Measurements from ENCODE around the gene DNAJC22.
"Not testable (repeated sequence)": the region's sequence is repeated elsewhere in the genome, so short reads cannot be mapped to it uniquely, and the experiment has no call there.

DNAJC22 gene

DNA sequence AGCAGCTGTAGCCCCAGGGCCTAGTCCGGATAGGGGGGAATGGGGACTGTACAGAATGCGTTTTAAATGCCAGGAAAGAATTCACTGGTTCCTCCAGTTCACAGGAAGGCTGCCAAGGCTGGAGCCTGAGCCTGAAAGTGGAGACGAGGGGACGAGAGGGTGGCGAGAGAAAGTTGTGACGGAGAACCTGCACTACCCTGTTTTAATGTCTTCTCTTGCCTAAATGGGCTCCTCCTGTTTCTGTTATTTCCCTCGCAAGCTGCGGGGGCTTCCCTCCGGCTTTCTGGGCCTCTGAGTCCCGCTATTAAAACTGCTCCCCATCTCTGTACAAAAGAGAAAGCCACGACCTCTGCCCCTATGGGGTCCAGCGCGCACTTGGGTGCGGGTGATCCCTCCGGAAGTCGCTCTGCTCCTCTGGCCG lies 14.2 kb upstream of the DNAJC22 start:
- Histone ChIP-seq H3K4me3 (ENCODE audit: low read depth in 1 of 2, low read length in 2 of 2) (no peak overlapping the region), H3K27ac (ENCODE audit: low read length) (no peak overlapping the region), H3K9me3 (ENCODE audit: control insufficient read depth in 1 of 2, low read length in 2 of 2) (no peaks in the 10 kb centered on the region), H3K27me3 (ENCODE audit: low read depth, low read length) (peaks cover 42% of the 10 kb centered on the region), H3K4me1 (ENCODE audit: control insufficient read depth in 1 of 2, insufficient read depth in 2 of 2, low read length in 2 of 2) (peaks cover 0 to 22% of the 10 kb centered on the region in 2 donors), H3K36me3 (ENCODE audit: control insufficient read depth in 1 of 2, insufficient read depth in 2 of 2, low read length in 2 of 2) (no peaks in the 10 kb centered on the region)

DNA sequence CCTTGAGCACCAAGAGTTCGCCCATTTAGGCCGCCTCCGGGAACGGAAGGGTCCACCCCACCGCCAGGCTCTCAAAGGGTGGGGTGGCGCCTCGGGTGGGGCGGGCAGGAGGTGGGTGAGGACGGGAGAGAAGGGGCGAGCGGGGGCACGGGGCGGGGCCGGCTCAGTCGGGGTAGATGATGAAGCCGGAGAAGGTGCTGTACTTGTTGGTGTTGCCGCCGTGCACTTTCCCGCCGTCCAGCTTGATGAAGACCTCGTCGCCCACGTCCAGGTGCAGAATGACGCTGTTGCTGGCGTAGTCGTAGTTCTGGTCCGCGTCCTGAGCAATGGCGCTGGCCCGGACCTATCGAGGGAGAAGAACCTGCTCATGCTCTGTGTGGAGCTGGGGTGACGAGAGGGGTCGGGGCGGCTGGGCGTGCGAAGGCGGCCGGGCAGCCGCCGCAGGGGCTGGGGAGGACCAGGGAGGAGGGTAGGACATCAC lies 13.8 kb upstream of the DNAJC22 start:
- Histone ChIP-seq H3K9me3 (ENCODE audit: control insufficient read depth in 1 of 2, low read length in 2 of 2) (no peaks in the 10 kb centered on the region), H3K4me3 (ENCODE audit: low read depth in 1 of 2, low read length in 2 of 2) (no peak overlapping the region), H3K4me1 (ENCODE audit: control insufficient read depth in 1 of 2, insufficient read depth in 2 of 2, low read length in 2 of 2) (peaks cover 0 to 23% of the 10 kb centered on the region in 2 donors), H3K27me3 (ENCODE audit: low read depth, low read length) (peaks cover 47% of the 10 kb centered on the region), H3K27ac (ENCODE audit: low read length) (no peak overlapping the region), H3K36me3 (ENCODE audit: control insufficient read depth in 1 of 2, insufficient read depth in 2 of 2, low read length in 2 of 2) (no peaks in the 10 kb centered on the region)

DNA sequence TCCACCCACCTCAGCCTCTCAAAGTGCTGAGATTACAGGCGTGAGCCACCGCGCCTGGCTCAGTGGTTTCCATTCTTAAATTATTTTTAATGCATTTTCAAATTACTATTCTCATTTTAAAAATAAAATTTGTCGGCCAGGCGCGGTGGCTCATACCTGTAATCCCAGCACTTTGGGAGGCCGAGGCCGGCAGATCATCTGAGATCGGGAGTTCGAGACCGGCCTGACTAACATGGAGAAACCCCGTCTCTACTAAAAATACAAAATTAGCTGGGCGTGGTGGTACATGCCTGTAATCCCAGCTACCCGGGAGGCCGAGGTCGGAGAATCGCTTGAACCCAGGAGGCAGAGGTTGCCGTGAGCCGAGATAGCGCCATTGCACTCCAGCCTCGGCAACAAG lies 12.9 kb upstream of the DNAJC22 start:
- H3K9me3 ChIP-seq (ENCODE audit: control insufficient read depth in 1 of 2, low read length in 2 of 2); H3K27ac ChIP-seq (ENCODE audit: low read length); H3K36me3 ChIP-seq (ENCODE audit: control insufficient read depth in 1 of 2, insufficient read depth in 2 of 2, low read length in 2 of 2); H3K4me3 ChIP-seq (ENCODE audit: low read depth in 1 of 2, low read length in 2 of 2): not testable (repeated sequence)
- Histone ChIP-seq H3K4me1 (ENCODE audit: control insufficient read depth in 1 of 2, insufficient read depth in 2 of 2, low read length in 2 of 2) (peaks cover 0 to 23% of the 10 kb centered on the region in 2 donors), H3K27me3 (ENCODE audit: low read depth, low read length) (peaks cover 54% of the 10 kb centered on the region)

DNA sequence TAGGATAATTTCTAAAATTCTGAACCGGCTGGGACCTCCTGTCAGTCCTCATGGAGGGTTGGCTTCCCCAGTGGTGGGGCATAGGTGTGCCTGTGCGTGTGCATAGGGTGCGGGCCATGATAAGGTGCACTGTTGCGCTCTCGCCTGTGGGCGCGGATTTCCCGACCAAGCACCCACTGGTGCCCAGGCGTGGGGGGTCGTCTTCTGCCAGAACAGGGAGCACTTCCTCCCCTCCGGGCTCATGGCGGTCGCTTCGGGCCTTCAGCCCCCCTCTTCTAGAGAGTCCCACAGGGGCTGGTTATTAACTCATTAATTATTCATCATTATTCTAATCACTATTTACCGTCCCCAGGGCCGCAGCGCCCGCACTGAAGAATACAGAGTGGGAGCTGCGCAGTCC lies 12.5 kb upstream of the DNAJC22 start:
- H3K27ac ChIP-seq (ENCODE audit: low read length): no peak overlapping the region
- peaks cover 54% of the 10 kb centered on the region for H3K27me3 ChIP-seq (ENCODE audit: low read depth, low read length)
- H3K4me1 ChIP-seq (ENCODE audit: control insufficient read depth in 1 of 2, insufficient read depth in 2 of 2, low read length in 2 of 2): peaks cover 0 to 23% of the 10 kb centered on the region in 2 donors
- H3K4me3 ChIP-seq (ENCODE audit: low read depth in 1 of 2, low read length in 2 of 2): no peak overlapping the region
- no peaks in the 10 kb centered on the region for H3K36me3 ChIP-seq (ENCODE audit: control insufficient read depth in 1 of 2, insufficient read depth in 2 of 2, low read length in 2 of 2)
- H3K9me3 ChIP-seq (ENCODE audit: control insufficient read depth in 1 of 2, low read length in 2 of 2): no peaks in the 10 kb centered on the region

DNA sequence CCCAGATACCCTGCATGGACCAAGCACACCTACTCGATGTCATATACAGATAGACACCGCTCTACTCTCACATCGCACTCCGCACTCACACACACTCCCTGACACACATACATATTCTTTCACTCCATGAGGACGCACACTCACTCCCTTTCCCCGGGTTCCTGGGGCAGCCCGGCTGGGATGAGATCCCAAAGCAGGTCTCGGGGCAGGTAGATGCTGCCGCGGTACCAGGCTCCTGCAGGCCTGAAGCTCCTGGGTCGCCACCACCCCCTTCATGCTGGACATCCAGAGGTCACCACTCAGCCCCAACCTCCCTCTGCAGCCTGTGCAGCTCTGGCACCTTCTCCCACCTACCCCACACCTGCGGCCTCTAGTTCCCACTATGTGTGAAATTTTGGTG lies 12.0 kb upstream of the DNAJC22 start:
- no peaks in the 10 kb centered on the region for H3K36me3 ChIP-seq (ENCODE audit: control insufficient read depth in 1 of 2, insufficient read depth in 2 of 2, low read length in 2 of 2)
- H3K4me1 ChIP-seq (ENCODE audit: control insufficient read depth in 1 of 2, insufficient read depth in 2 of 2, low read length in 2 of 2): peaks cover 0 to 23% of the 10 kb centered on the region in 2 donors
- H3K9me3 ChIP-seq (ENCODE audit: control insufficient read depth in 1 of 2, low read length in 2 of 2): no peaks in the 10 kb centered on the region
- no peak overlapping the region for H3K4me3 ChIP-seq (ENCODE audit: low read depth in 1 of 2, low read length in 2 of 2)
- peaks cover 54% of the 10 kb centered on the region for H3K27me3 ChIP-seq (ENCODE audit: low read depth, low read length)
- H3K27ac ChIP-seq (ENCODE audit: low read length): no peak overlapping the region

GRCh38 chr12:49335118-49335954 lies 11.4 kb upstream of the DNAJC22 start:
- Histone ChIP-seq H3K27ac (ENCODE audit: low read length) (no peak overlapping the region), H3K4me1 (ENCODE audit: control insufficient read depth in 1 of 2, insufficient read depth in 2 of 2, low read length in 2 of 2) (peaks cover 0 to 23% of the 10 kb centered on the region in 2 donors), H3K27me3 (ENCODE audit: low read depth, low read length) (peaks cover 54% of the 10 kb centered on the region), H3K36me3 (ENCODE audit: control insufficient read depth in 1 of 2, insufficient read depth in 2 of 2, low read length in 2 of 2) (no peaks in the 10 kb centered on the region), H3K4me3 (ENCODE audit: low read depth in 1 of 2, low read length in 2 of 2) (no peak overlapping the region), H3K9me3 (ENCODE audit: control insufficient read depth in 1 of 2, low read length in 2 of 2) (no peaks in the 10 kb centered on the region)

DNA sequence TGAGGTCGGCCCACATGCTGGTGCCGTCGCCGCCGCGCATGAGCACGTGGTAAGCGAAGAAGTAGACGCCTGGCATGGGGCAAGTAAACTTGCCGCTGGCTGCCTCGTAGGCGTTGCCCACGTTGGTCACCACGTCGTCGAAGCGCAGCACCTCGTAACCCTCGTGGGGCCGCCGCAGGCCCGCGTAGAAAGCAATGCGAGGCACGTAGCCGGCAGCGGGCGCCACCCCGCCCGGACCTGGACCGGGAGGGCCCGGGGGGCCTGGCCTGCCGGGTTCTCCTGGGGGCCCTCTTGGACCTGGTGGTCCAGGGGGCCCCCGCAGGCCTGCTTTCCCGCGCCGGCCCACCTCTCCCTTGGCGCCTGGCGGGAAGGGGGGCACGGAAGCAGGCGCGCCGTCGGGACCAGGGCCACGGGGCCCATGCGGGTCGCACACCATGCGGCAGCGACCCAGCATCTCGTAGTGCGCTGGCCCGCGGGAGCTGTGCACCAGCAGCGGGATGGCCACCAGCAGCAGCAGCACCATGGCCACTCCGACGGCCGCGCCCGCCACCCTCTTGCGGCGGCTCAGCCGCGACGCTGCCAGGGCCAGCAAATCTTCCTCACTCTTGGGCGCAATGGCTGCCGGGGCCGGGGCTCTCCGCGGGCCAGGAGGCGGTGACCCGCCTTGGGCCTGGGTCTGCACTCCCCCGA lies 10.6 kb upstream of the DNAJC22 start:
- Histone ChIP-seq H3K4me3 (ENCODE audit: low read depth in 1 of 2, low read length in 2 of 2) (peak overlapping the region in 1 of 2 donors; percentile 55), H3K27me3 (ENCODE audit: low read depth, low read length) (peaks cover 54% of the 10 kb centered on the region), H3K36me3 (ENCODE audit: control insufficient read depth in 1 of 2, insufficient read depth in 2 of 2, low read length in 2 of 2) (no peaks in the 10 kb centered on the region), H3K4me1 (ENCODE audit: control insufficient read depth in 1 of 2, insufficient read depth in 2 of 2, low read length in 2 of 2) (peaks cover 0 to 23% of the 10 kb centered on the region in 2 donors), H3K9me3 (ENCODE audit: control insufficient read depth in 1 of 2, low read length in 2 of 2) (no peaks in the 10 kb centered on the region), H3K27ac (ENCODE audit: low read length) (no peak overlapping the region)

- Histone ChIP-seq H3K27ac (ENCODE audit: low read length) (no peak within 1 kb of the TSS), H3K36me3 (ENCODE audit: control insufficient read depth in 1 of 2, insufficient read depth in 2 of 2, low read length in 2 of 2) (no peaks in the 10 kb centered on the region), H3K4me1 (ENCODE audit: control insufficient read depth in 1 of 2, insufficient read depth in 2 of 2, low read length in 2 of 2) (peaks cover 0 to 25% of the 10 kb centered on the region in 2 donors), H3K4me3 (ENCODE audit: low read depth in 1 of 2, low read length in 2 of 2) (peak within 1 kb of the TSS; percentile 26 to 55), H3K9me3 (ENCODE audit: control insufficient read depth in 1 of 2, low read length in 2 of 2) (no peaks in the 10 kb centered on the region), H3K27me3 (ENCODE audit: low read depth, low read length) (peaks cover 51% of the 10 kb centered on the region)
Observed at GRCh38 chr12:49336645-49337584, 9.8 kb upstream of the DNAJC22 start, which contains the start of gene C1QL4. TSS of gene C1QL4 (minus strand) at chr12:49337188. CDS start at chr12:49336477, 711 bp downstream.

GRCh38 chr12:49338830-49339463 lies 7.7 kb upstream of the DNAJC22 start:
- peaks cover 57% of the 10 kb centered on the region for H3K27me3 ChIP-seq (ENCODE audit: low read depth, low read length)
- H3K4me1 ChIP-seq (ENCODE audit: control insufficient read depth in 1 of 2, insufficient read depth in 2 of 2, low read length in 2 of 2): peaks cover 9 to 37% of the 10 kb centered on the region in 2 donors
- no peak overlapping the region for H3K27ac ChIP-seq (ENCODE audit: low read length)
- H3K4me3 ChIP-seq (ENCODE audit: low read depth in 1 of 2, low read length in 2 of 2): no peak overlapping the region
- no peaks in the 10 kb centered on the region for H3K9me3 ChIP-seq (ENCODE audit: control insufficient read depth in 1 of 2, low read length in 2 of 2)
- H3K36me3 ChIP-seq (ENCODE audit: control insufficient read depth in 1 of 2, insufficient read depth in 2 of 2, low read length in 2 of 2): no peaks in the 10 kb centered on the region

GRCh38 chr12:49339464-49339861 lies 7.2 kb upstream of the DNAJC22 start:
- Histone ChIP-seq H3K27me3 (ENCODE audit: low read depth, low read length) (peaks cover 54% of the 10 kb centered on the region), H3K4me1 (ENCODE audit: control insufficient read depth in 1 of 2, insufficient read depth in 2 of 2, low read length in 2 of 2) (peaks cover 9 to 37% of the 10 kb centered on the region in 2 donors), H3K9me3 (ENCODE audit: control insufficient read depth in 1 of 2, low read length in 2 of 2) (no peaks in the 10 kb centered on the region), H3K4me3 (ENCODE audit: low read depth in 1 of 2, low read length in 2 of 2) (no peak overlapping the region), H3K36me3 (ENCODE audit: control insufficient read depth in 1 of 2, insufficient read depth in 2 of 2, low read length in 2 of 2) (no peaks in the 10 kb centered on the region), H3K27ac (ENCODE audit: low read length) (no peak overlapping the region)

Measured in muscle layer of duodenum (tissue), 2 donors.